AG04449 (cell line): ENCODE data around the gene ADM.

Experiments used
- CTCF ChIA-PET: fragments of 350-600 bp; formaldehyde crosslinking; extraction: SDS; loops from one replicate; lab custom pipeline; 2021; ENCODE audit warnings: antibody characterized with exemption; lab: Yijun Ruan, JAX
- POLR2A ChIA-PET: fragments of 400-600, 350-600 bp; formaldehyde crosslinking; extraction: SDS; loops from one replicate; lab custom pipeline; 2020; ENCODE audit warnings: antibody characterized with exemption, inconsistent platforms; lab: Yijun Ruan, JAX
- DNase-seq: peaks from one replicate; pipeline ENCODE4 v3.0.0-alpha.2; 2010; ENCODE audit warnings: low read depth, low spot score
- H3K4me3 ChIP-seq: 2 replicates; pipeline ENCODE4 v1.5.1; 2011; ENCODE audit warnings: low read depth, mild to moderate bottlenecking, control low read depth, low read length
- CTCF ChIP-seq: IDR thresholded peaks from one replicate; pipeline ENCODE4 v1.5.1; 2011; ENCODE audit warnings: mild to moderate bottlenecking, moderate library complexity, low read length, control low read depth, inconsistent platforms; ENCODE audit not compliant: insufficient read depth; ENCODE audit errors: missing control alignments

The ADM gene

GRCh38 chr11:10287766-10288715, 16.8 kb upstream of the ADM start:
- no peak for TF ChIP-seq CTCF
- ChIA-PET POLR2A (interaction anchor here (1.9 kb wide), 1 partner anchor 17 kb away, joined by 7 read pairs; the partner anchor contains the start of gene ADM), CTCF (interaction anchor here (1.4 kb wide), 2 partner anchors 78 to 80 kb away, joined by 3 to 7 read pairs; no protein-coding TSS in a partner anchor)
- H3K4me3 ChIP-seq = no peak overlapping the region
- no peak for DNase-seq

GRCh38 chr11:10288881-10289764, 15.8 kb upstream of the ADM start:
- H3K4me3 ChIP-seq = no peak overlapping the region
- ChIA-PET POLR2A (interaction anchor here (1.9 kb wide), 1 partner anchor 16 kb away, joined by 7 read pairs; the partner anchor contains the start of gene ADM), CTCF (interaction anchor here (1.4 to 1.8 kb wide), 2 partner anchors 80 to 81 kb away, joined by 3 to 4 read pairs; no protein-coding TSS in a partner anchor)
- TF ChIP-seq CTCF = no peak
- DNase-seq = no peak

GRCh38 chr11:10289765-10290380, 15.0 kb upstream of the ADM start:
- no peak for DNase-seq
- CTCF ChIA-PET = interaction anchor here (1.8 to 1.9 kb wide), 2 partner anchors 13 to 82 kb away, joined by 4 to 7 read pairs; no protein-coding TSS in a partner anchor
- POLR2A ChIA-PET = no interaction called here
- no peak overlapping the region for H3K4me3 ChIP-seq
- TF ChIP-seq CTCF = no peak

GRCh38 chr11:10291801-10292638, 12.9 kb upstream of the ADM start:
- DNase-seq = no peak
- no peak for TF ChIP-seq CTCF
- no peak overlapping the region for H3K4me3 ChIP-seq
- CTCF ChIA-PET = interaction anchor here (1.4 to 1.9 kb wide), 3 partner anchors 10 to 85 kb away, joined by 3 to 7 read pairs (median 6); no protein-coding TSS in a partner anchor
- POLR2A ChIA-PET = no interaction called here
